SK-N-MC (cell line): ENCODE data around the gene NDUFS6.

Source experiments
- EZH2 ChIP-seq: fragments of 200-600 bp; sonication (generic); IDR thresholded peaks from one replicate; pipeline ENCODE4 v1.6.1; 2017; ENCODE audit warnings: antibody characterized with exemption
- POLR2AphosphoS5 ChIP-seq: IDR thresholded peaks from 2 replicates; pipeline ENCODE4 v1.6.1; 2012; ENCODE audit warnings: mild to moderate bottlenecking, low read depth, low read length, borderline replicate concordance

GRCh38 chr5:1834022-1834551 is 32.9 kb downstream of the NDUFS6 start:
- TF ChIP-seq POLR2AphosphoS5 = no peak
- no peak for TF ChIP-seq EZH2
